HG02884 (cell line): ENCODE measurements around the gene CDC14B.

Experiments used
- ATAC-seq: cut with Tn5 transposase; IDR thresholded peaks from one replicate; pipeline ENCODE4 v1.9.1; 2021; ENCODE audit warnings: mild to moderate bottlenecking, moderate library complexity; ENCODE audit not compliant: unreplicated experiment

The CDC14B gene

GRCh38 chr9:96487949-96488348 is 131.7 kb downstream of the CDC14B start:
- no peak for ATAC-seq

DNA sequence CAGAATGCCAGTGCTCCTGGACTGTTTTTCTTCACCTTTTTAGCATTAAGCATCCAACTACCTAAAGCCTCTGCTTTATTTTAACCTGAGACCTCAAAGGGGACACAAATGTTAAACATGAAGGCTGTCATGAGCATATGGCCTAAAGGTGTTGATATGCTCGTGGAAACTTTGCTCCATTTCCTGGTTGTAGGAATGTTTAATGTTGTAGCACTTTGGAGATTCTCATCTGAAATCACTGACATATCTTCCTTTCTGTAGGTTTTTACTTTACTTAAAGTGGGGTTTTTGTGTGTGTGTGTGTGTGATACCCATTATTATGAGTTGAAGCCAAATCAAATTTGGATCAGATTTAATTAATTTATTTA is 132.6 kb downstream of the CDC14B start:
- ATAC-seq = no peak

- no peak for ATAC-seq
Measured at GRCh38 chr9:96486386-96487028, 133.1 kb downstream of the CDC14B start.

DNA sequence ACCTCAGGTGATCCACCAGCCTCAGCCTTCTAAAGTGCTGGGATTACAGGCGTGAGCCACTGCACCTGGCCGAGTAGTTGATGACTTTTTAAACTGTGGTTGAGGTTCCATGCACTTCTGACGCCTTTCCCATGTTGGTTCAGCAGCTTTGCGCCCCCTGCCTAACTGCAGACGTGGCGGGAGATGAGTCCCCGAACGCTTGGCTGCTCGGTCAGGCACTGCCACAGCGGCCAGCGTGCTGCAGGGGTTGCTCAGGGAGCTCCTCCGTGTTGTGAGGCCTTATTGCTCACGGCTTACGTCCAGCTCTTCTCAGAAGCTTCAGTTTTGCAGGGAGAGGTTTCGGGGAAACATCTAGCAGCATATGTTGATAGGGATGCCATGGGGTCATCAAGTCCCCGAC is 134.4 kb downstream of the CDC14B start:
- ATAC-seq = no peak

DNA sequence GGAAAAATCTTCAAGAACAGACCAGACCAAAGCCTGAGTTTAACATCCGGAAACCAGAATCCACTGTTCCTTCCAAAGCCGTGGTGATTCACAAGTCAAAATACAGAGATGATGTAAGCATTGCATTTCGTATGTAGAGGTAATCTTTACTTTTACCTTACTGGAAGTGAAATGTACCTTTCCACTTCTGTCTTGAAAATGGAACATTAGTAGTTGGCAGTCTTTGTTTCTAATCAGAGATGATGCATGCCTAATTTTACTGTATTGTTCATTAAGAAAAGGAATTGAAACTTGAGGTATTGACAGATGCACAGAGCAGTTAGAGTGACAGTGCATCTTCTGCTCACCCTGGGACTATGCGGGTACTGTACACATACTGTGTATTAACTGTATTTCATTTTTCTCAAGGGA is 135.1 kb downstream of the CDC14B start:
- peak; percentile 89 for ATAC-seq

DNA sequence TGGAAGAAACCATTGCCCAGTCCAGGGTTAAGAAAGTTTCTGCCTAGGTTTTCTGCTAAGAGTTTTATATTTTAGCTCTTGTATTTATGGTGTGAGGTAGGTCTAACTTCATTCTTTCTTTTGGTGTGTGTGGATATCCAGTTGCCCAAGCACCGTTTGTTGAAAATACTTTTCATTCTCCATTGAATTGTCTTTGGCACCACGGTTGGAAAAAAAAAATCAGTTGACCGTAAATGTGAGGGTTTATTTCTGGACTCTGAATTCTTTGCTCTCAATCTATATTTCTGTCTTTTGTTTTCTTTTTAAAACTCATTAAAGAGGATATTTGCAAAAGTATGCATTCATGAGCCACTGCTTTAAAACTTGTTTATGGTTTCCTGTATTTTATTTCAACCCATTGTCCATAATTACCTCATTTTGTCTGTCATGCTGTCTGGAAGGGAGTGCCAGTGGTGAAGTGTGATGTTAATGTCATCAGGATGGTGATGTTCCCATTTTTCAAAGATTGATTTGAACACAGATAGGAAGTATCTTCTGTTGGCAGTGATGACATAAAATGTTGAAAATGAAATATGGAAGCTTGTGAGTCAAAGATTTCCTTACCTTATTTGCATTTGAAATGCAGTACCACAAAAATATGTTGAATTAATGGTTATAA is 135.8 kb downstream of the CDC14B start:
- no peak for ATAC-seq

- no peak for ATAC-seq
Measured at GRCh38 chr9:96483197-96483596, 136.4 kb downstream of the CDC14B start.

- ATAC-seq = no peak
Measured at GRCh38 chr9:96482476-96482875, 137.2 kb downstream of the CDC14B start.

GRCh38 chr9:96480736-96481135 is 138.9 kb downstream of the CDC14B start:
- ATAC-seq = no peak

DNA sequence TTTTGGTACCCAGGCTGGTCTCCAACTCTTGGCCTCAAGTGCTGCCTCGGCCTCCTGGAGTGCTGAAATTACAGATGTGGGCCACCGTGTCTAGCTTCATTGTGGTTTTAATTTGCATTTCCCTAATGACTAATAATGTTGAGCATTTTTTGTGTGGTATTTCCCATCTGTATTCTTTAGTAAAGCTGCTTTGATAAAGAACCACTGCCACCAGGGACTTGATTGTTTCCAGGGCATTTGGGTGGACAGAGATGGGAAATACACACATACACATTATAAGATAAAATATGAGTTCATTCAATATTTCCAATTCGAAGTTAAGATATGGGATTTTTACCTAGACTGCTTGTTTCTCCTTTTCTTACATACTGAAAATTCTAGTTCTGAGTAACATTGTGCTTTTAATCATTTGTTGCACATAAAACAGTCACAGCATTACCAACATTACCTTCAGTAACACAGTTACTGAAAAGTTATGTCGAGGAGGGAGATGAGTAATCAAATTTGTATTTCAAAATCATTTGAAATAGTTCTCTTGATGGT is 140.7 kb downstream of the CDC14B start:
- ATAC-seq = peak; percentile 83

GRCh38 chr9:96476591-96476990 is 143.1 kb downstream of the CDC14B start:
- no peak for ATAC-seq

- no peak for ATAC-seq
Measured at GRCh38 chr9:96476013-96476412, 143.6 kb downstream of the CDC14B start.

GRCh38 chr9:96467784-96468183 is 151.9 kb downstream of the CDC14B start:
- no peak for ATAC-seq

GRCh38 chr9:96464426-96464825 is 155.2 kb downstream of the CDC14B start:
- ATAC-seq = no peak

DNA sequence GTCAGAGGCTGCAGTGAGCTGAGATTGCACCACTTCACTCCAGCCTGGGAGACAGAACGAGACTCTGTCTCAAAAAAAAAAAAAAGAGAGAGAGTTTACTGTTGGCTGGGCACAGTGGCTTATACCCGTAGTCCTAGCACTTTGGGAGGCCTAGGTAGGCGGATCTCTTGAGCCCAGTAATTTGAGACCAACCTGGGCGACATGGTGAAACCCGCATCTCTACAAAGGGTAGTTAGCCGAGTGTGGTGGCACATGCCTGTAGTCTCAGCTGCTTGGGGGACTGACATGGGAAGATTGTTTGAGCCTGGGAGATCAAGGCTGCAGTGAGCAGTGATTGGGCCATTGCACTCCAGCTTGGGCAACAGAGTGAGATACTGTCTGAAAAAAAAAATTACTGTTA is 157.1 kb downstream of the CDC14B start:
- no peak for ATAC-seq

GRCh38 chr9:96461336-96461735 is 158.3 kb downstream of the CDC14B start:
- ATAC-seq = no peak

GRCh38 chr9:96460882-96461281 is 158.8 kb downstream of the CDC14B start:
- no peak for ATAC-seq

DNA sequence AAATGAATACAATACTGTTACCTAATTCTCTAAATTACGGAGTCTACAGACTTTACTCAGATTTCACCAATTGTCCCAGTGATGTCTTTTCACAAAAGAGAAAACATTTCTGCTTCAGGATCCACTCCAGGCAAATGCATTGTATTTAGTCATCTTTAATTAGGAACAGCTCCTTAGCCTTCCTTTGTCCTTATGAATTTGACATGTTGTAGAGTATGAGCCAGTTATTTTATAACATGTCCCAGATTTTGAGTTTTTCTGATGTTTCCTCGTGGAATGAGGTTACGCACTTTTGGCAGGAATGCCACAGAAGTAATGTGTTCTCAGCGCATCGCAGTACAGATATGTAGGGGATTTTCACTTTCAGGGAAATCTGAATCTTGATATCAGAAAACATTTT is 159.2 kb downstream of the CDC14B start:
- no peak for ATAC-seq

- no peak for ATAC-seq
Measured at GRCh38 chr9:96459268-96460007, 160.2 kb downstream of the CDC14B start.

DNA sequence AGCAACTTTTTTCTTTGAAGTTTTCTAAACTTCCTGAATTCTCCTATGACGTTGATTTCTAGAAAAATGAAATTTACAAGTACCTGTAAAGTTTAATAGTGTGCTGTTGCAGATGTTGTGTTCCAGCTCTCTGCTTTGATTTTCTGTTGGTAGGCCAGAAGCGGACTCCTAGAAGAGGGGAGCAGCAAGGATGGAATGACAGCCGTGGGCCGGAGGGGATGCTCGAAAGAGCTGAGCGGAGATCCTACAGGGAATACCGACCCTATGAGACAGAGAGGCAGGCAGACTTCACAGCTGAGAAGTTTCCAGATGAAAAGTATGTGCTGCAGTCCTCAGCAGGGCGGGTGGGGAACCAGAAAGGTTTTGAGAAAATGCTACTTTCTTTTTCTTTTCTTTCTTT is 161.4 kb downstream of the CDC14B start:
- no peak for ATAC-seq

DNA sequence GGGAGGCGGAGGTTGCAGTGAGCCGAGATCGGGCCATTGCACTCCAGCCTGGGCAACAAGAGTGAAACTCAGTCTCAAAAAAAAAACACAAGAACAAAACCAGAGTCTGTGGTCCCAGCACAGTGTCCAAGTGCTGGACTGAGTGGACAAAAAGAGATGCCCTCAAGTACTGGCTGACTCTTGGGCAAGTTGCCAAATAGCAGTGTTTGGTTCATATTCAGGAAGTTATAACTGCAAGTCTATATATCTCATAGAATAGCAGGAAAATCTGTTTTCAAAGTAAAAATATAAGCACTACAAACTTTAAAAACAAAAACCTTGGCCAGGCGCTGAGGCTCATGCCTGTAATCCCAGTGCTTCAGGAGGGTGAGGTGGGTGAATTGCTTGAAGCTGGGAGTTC is 162.4 kb downstream of the CDC14B start:
- ATAC-seq = no peak

GRCh38 chr9:96453625-96454024 is 166.0 kb downstream of the CDC14B start:
- no peak for ATAC-seq
